GM10248 (cell line): ENCODE measurements around the gene MX1.

ENCODE experiments used
- CTCF ChIA-PET: fragments of 300-600 bp; sonication (Branson Sonifier 250); formaldehyde crosslinking; extraction: SDS; loops from one replicate; lab custom pipeline; 2021; ENCODE audit warnings: antibody characterized with exemption; lab: Yijun Ruan, JAX
- POLR2A ChIA-PET: fragments of 350-650 bp; sonication (Branson Sonifier 250); formaldehyde crosslinking; extraction: SDS; loops from one replicate; lab custom pipeline; 2020; ENCODE audit warnings: antibody characterized with exemption; lab: Yijun Ruan, JAX
- DNase-seq: peaks from one replicate; pipeline ENCODE4 v3.0.0; 2012; ENCODE audit errors: extremely low spot score
- TF ChIP-seq, protein P1 (sequence below): IDR thresholded peaks from 2 replicates; pipeline ENCODE4 v1.5.1; 2012; ENCODE audit warnings: mild to moderate bottlenecking, low read depth; ENCODE audit errors: extremely low read depth, missing control alignments, control extremely low read depth

MX1 gene

DNA sequence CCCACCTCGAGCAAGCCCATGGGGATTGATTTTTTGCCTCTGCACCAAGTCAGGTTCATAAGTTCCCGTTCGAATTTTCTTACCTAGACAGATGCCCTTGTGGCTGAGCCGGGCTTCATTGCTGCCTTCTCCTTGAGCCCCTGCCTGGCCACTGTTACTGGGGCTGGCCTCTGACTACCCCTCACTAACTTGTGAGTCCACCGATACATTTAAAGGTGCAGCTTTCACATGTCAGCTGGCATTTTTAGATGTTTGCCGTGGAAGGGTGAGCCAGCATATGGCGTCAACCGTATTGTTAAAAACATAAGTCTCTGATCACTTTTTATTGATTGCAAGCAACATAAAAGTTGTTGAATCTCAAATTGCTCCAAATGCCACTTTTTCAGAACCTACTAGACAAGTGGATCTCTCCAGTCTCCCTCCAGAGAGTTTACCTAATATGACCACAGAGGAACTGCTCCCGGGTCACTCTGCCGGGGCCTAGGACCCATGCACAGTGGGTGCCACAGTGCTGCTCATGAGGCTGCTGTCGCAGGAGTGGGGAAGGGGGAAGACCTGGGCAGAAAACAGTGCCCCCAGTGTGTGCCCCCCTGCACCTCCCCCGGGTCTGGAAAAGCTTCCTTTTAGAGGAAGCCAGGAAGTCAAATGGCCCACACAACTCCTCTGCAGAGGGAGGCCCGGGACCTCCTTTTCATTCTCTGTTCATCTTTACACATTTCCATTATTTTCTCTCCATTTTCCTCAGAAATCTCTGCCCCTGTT is 18.8 kb downstream of the MX1 start:
- no peak for DNase-seq
- TF ChIP-seq, protein P1, sequence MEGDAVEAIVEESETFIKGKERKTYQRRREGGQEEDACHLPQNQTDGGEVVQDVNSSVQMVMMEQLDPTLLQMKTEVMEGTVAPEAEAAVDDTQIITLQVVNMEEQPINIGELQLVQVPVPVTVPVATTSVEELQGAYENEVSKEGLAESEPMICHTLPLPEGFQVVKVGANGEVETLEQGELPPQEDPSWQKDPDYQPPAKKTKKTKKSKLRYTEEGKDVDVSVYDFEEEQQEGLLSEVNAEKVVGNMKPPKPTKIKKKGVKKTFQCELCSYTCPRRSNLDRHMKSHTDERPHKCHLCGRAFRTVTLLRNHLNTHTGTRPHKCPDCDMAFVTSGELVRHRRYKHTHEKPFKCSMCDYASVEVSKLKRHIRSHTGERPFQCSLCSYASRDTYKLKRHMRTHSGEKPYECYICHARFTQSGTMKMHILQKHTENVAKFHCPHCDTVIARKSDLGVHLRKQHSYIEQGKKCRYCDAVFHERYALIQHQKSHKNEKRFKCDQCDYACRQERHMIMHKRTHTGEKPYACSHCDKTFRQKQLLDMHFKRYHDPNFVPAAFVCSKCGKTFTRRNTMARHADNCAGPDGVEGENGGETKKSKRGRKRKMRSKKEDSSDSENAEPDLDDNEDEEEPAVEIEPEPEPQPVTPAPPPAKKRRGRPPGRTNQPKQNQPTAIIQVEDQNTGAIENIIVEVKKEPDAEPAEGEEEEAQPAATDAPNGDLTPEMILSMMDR: no peak
- ChIA-PET POLR2A (no interaction called here), CTCF (no interaction called here)

DNA sequence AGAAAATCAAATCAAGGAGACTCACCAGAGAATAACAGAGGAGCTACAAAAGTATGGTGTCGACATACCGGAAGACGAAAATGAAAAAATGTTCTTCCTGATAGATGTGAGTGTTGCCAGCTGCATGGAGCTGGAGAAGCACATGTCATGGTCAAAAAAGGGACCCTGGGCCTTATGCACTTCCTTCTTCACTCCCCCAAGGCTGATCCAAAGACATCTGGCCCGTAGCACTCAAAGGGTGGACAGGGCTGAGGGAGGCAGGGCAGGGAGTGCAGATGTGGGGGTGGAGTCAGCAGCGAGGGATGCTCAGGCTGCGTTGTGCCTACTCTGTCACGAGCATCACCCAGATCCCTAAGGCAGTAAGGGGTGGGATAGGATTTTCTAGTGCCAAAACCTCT is 19.4 kb downstream of the MX1 start:
- DNase-seq: no peak
- TF ChIP-seq, protein P1: no peak
- POLR2A ChIA-PET: no interaction called here
- CTCF ChIA-PET: interaction anchor here (1.0 kb wide), 1 partner anchor 8 kb away, joined by 3 read pairs; no protein-coding TSS in a partner anchor

DNA sequence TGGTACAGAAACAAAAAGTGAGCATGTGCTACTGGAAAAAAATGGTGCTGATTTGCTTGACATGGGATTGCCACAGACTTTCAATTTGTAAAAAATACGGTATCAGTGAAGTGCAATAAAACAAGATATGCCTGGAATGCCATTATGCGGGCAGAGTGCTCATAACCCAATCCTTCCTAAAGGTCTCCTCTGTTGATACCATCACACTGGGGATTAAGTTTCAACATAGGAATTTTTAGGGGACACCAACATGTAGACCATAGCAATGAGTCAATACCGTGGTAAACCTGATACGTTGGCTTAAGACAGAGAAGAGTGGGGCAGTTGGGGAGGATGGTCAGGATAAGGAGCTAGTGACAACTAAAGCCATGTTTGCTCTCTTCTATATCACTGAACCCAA is 20.5 kb downstream of the MX1 start:
- ChIA-PET POLR2A (no interaction called here), CTCF (interaction anchor here (1.0 kb wide), 1 partner anchor 9 kb away, joined by 3 read pairs; no protein-coding TSS in a partner anchor)
- TF ChIP-seq, protein P1: no peak
- no peak for DNase-seq

DNA sequence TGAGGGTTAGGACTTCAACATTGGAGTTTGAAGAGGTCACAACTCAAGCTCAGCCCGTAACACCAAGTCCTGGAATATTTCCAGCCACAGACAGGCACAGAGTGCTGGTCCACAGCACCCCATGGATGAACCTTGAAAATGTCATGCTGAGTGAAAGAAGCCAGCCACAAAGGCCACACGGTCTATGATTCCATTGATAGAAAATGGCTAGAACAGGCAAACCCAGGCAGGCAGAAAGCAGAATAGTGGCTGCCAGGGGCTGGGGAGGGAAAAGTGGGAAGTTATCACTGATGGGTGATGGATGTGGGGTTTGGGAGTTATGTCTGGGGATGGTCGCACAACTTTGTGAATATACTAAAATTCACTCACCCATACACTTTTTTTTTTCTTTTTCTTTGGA is 21.3 kb downstream of the MX1 start:
- no peak for DNase-seq
- ChIA-PET POLR2A (no interaction called here), CTCF (interaction anchor here (1.4 kb wide), 1 partner anchor 140 kb away, joined by 3 read pairs; no protein-coding TSS in a partner anchor)

DNA sequence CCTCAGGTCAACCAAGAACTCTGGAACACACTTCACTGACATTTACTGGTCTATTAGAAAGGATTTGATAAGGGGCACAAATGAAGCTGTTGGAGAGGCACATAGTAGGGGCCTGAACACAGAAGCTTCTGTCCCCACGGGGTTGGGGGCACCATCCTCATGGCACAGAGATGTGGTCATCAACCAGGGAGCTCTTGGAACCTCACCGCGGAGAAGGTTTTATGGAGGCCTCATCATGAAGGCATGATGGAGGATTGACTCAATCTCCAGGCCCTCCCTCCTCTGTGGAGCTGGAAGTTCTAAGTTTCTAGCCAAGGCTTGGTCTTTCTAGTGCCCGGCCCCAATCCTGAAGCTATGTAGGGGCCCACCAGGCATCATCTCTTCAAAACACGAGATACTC is 23.6 kb downstream of the MX1 start:
- ChIA-PET CTCF (interaction anchor here (0.9 to 1.8 kb wide), 2 partner anchors 11 to 38 kb away, joined by 3 to 5 read pairs; no protein-coding TSS in a partner anchor), POLR2A (no interaction called here)
- DNase-seq: no peak
- TF ChIP-seq, protein P1: no peak

More for the DNA sequence above, 21.3 kb downstream of the MX1 start:
- TF ChIP-seq, protein P1: no peak

DNA sequence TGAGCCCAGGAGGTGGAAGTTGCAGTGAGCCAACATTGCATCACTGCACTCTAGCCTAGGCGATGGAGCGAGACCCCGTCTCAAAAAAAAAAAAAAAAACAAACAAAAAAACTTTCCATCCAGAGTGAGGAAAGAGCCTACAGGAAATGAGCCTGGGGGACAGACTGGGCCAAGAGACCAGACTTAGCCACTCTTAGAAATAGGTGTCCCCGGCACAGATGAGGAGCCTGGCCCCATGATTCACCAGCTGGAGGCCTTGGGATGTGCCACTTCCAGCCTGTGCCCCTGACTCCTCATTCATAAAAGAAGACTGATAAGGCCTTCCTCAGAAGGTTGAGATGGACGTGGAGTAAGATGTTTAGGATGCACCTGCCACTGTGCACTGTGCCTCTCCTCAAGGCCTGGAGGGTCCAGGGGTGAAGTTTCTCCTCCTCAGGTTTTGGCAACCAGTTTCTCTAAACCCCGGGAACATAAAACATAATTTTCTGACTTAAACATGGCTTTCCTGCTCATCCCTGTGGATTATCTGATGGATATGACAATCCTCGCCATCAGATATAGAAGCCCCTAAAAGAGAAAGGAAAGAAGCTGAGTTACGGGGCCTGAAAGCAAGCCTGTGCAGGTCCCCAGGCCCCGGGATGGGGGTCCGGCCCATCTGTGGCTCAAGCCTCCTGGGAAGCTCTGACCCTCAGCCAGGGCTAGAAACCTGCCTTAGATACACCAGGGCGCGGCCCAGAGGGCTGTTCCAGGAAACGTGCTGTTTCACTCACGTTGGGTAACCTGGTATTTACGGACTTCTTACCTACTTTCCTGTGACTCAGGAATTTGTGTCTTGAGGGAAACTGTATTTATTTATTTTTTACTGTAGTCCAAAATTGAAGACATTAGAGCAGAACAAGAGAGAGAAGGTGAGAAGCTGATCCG is 26.0 kb downstream of the MX1 start:
- no peak for DNase-seq
- CTCF ChIA-PET: interaction anchor here (1.7 to 1.9 kb wide), 3 partner anchors 8 to 169 kb away, joined by 3 to 12 read pairs (median 8); no protein-coding TSS in a partner anchor
- POLR2A ChIA-PET: no interaction called here
- TF ChIP-seq, protein P1: no peak
